SU-DHL-6 (cell line): ENCODE data around the gene ITSN2.
"Not testable (repeated sequence)": the region's sequence is repeated elsewhere in the genome, so short reads cannot be mapped to it uniquely, and the experiment has no call there.

Source experiments
- H2AFZ ChIP-seq: fragments of 200-600 bp; sonication (generic); 2 replicates; pipeline ENCODE4 v1.6.1; 2014; ENCODE audit warnings: low read depth, mild to moderate bottlenecking, moderate library complexity, mixed read lengths, antibody characterized with exemption, low read length; ENCODE audit not compliant: severe bottlenecking
- H3F3A ChIP-seq: fragments of 200-600 bp; shearing (Covaris generic); 2 replicates; pipeline ENCODE4 v1.6.0; 2016; ENCODE audit warnings: antibody characterized with exemption, mild to moderate bottlenecking; ENCODE audit not compliant: insufficient read depth
- H3K27ac ChIP-seq: fragments of 200-600 bp; sonication (generic); 2 replicates; pipeline ENCODE4 v1.5.1; 2016; ENCODE audit warnings: low read depth, mild to moderate bottlenecking, low read length, moderate library complexity, mixed read lengths
- H3K27me3 ChIP-seq: fragments of 200-600 bp; sonication (generic), shearing (Covaris generic); 2 replicates; pipeline ENCODE4 v1.6.0; 2014; ENCODE audit warnings: mild to moderate bottlenecking, low read length
- H3K36me3 ChIP-seq: fragments of 200-600 bp; sonication (generic); 2 replicates; pipeline ENCODE4 v1.6.1; 2014; ENCODE audit warnings: mild to moderate bottlenecking, low read length, mixed read lengths
- H3K4me2 ChIP-seq: fragments of 300-600, 200-600 bp; shearing (Covaris generic), sonication (generic); 2 replicates; pipeline ENCODE4 v1.6.0; 2014; ENCODE audit warnings: low read length, low read depth, mild to moderate bottlenecking; ENCODE audit not compliant: poor library complexity, severe bottlenecking
- H3K4me3 ChIP-seq: fragments of 200-600 bp; sonication (generic); 2 replicates; pipeline ENCODE4 v1.5.1; 2014; ENCODE audit warnings: antibody characterized with exemption, low read length, mild to moderate bottlenecking, mixed read lengths; ENCODE audit not compliant: insufficient read depth, poor library complexity, severe bottlenecking
- H3K79me2 ChIP-seq: fragments of 200-600 bp; sonication (generic); 2 replicates; pipeline ENCODE4 v1.6.1; 2014; ENCODE audit warnings: mild to moderate bottlenecking, low read length, moderate library complexity; ENCODE audit not compliant: insufficient read depth
- H3K9ac ChIP-seq: fragments of 200-600 bp; sonication (generic); 2 replicates; pipeline ENCODE4 v1.7.0; 2014; ENCODE audit warnings: mild to moderate bottlenecking, low read length
- H3K9me2 ChIP-seq: fragments of 200-600 bp; sonication (generic); replicated peaks from 2 replicates; pipeline ENCODE4 v1.6.1; 2014; ENCODE audit warnings: low read length; ENCODE audit not compliant: insufficient read depth
- H3K9me3 ChIP-seq: fragments of 200-600 bp; sonication (generic); 2 replicates; pipeline ENCODE4 v1.6.1; 2014; ENCODE audit warnings: low read length, mixed read lengths; ENCODE audit not compliant: insufficient read depth
- H4K20me1 ChIP-seq: fragments of 200-600 bp; sonication (generic); 2 replicates; pipeline ENCODE4 v1.6.1; 2014; ENCODE audit warnings: low read depth, mild to moderate bottlenecking, antibody characterized with exemption, low read length, moderate library complexity, mixed read lengths
- CTCF ChIP-seq: fragments of 200-600 bp; sonication (generic); IDR thresholded peaks from one replicate; pipeline ENCODE4 v1.5.1; 2017; ENCODE audit warnings: antibody characterized with exemption, mild to moderate bottlenecking, low read length, moderate library complexity; ENCODE audit not compliant: insufficient read depth, poor library complexity, severe bottlenecking
- EZH2phosphoT487 ChIP-seq: fragments of 200-600 bp; sonication (generic), shearing (Covaris generic); conservative IDR thresholded peaks from 2 replicates; pipeline ENCODE4 v1.6.1; 2018; ENCODE audit warnings: mild to moderate bottlenecking, antibody characterized with exemption, low read length, moderate library complexity, mixed read lengths

Gene ITSN2

DNA sequence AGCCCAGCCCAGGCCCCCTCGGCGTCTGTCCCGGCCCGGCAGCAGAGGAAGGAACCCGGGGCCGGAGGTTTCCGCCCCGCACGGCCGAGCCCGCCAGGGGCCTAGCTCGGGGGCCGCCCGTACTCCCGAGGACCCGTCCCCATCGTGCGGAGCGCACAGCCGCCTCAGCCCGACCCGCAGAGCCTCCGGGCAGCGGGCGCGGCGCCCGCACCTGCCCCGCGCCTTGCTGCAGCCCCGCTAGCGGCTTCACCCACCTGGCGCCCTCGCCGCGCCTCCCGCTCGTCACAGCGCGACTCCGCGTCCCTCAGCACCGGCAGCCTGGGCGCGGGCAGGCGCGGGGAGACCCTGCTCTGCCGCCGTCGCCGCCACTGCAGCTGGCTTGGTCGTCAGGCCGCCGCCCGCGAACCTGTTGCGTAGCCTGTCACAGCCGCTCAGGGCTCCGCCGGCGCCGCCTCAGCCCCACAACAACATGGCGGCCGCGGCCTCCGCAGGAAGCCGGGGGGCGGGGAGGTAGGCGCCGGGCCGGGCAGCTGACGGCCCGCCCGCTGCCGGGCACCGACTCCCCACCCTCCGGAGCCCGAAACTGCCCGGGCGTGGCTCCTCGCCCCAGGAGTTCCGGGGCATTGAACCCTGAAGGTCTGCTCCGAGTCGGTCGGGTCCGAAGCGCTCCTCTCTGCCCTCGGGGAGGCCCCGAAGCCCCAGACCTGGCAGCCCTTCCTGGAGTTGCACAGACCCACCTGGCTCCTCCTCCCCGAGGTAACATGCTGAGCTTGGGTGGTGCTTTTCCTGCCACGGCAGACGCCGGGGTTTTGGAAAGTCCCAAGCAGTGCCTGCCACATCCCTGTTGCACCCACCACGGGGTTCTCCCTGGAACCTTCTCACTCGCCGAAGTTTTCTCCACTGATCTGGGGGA lies at the start of gene ITSN2:
ITSN2 (minus strand) TSS at position 487 of the 913 bp plus-strand sequence. CDS start 32,454 bp downstream, outside the sequence.
- no peaks in the 10 kb centered on the region for H3K9me2 ChIP-seq
- no peak for TF ChIP-seq CTCF
- TF ChIP-seq EZH2phosphoT487: no peak
- H2AFZ ChIP-seq: peak within 1 kb of the TSS; percentile 95
- H3K79me2 ChIP-seq: peaks cover 45% of the 10 kb centered on the region
- peak within 1 kb of the TSS; percentile 69 for H3K27ac ChIP-seq
- no peaks in the 10 kb centered on the region for H3K9me3 ChIP-seq
- peak within 1 kb of the TSS; percentile 95 for H3K4me3 ChIP-seq
- H3K27me3 ChIP-seq: no peaks in the 10 kb centered on the region
- H4K20me1 ChIP-seq: no peaks in the 10 kb centered on the region
- peak within 1 kb of the TSS; percentile 93 for H3K9ac ChIP-seq
- peak within 1 kb of the TSS; percentile 74 for H3K4me2 ChIP-seq
- peaks cover 18% of the 10 kb centered on the region for H3F3A ChIP-seq
- no peaks in the 10 kb centered on the region for H3K36me3 ChIP-seq

- H3K27ac ChIP-seq: no peak overlapping the region
- no peak overlapping the region for H2AFZ ChIP-seq
- H3K4me2 ChIP-seq: no peak overlapping the region
- no peaks in the 10 kb centered on the region for H4K20me1 ChIP-seq
- H3K4me3 ChIP-seq: no peak overlapping the region
- H3F3A ChIP-seq: no peaks in the 10 kb centered on the region
- H3K9ac ChIP-seq: no peak overlapping the region
- H3K9me3 ChIP-seq: no peaks in the 10 kb centered on the region
- no peaks in the 10 kb centered on the region for H3K9me2 ChIP-seq
- no peaks in the 10 kb centered on the region for H3K36me3 ChIP-seq
- no peaks in the 10 kb centered on the region for H3K27me3 ChIP-seq
- H3K79me2 ChIP-seq: no peaks in the 10 kb centered on the region
- no peak for TF ChIP-seq EZH2phosphoT487
- TF ChIP-seq CTCF: no peak
Observed at GRCh38 chr2:24409171-24409570, 48.8 kb upstream of the ITSN2 start.

- not testable (repeated sequence) for H3K9me2 ChIP-seq, H3K9ac ChIP-seq, H3K27ac ChIP-seq, H3F3A ChIP-seq, H3K4me3 ChIP-seq, H3K27me3 ChIP-seq, H4K20me1 ChIP-seq, H3K79me2 ChIP-seq, H3K4me2 ChIP-seq, H3K9me3 ChIP-seq, H2AFZ ChIP-seq, H3K36me3 ChIP-seq
Observed at GRCh38 chr2:24408704-24409103, 48.4 kb upstream of the ITSN2 start.

- Histone ChIP-seq H3K9ac (no peak overlapping the region), H3F3A (no peaks in the 10 kb centered on the region), H3K27me3 (no peaks in the 10 kb centered on the region), H2AFZ (no peak overlapping the region), H4K20me1 (no peaks in the 10 kb centered on the region), H3K36me3 (no peaks in the 10 kb centered on the region), H3K4me2 (no peak overlapping the region), H3K27ac (no peak overlapping the region), H3K79me2 (no peaks in the 10 kb centered on the region), H3K9me2 (no peaks in the 10 kb centered on the region), H3K9me3 (no peaks in the 10 kb centered on the region), H3K4me3 (no peak overlapping the region)
- TF ChIP-seq CTCF (no peak), EZH2phosphoT487 (no peak)
Observed at GRCh38 chr2:24404491-24404921, 44.2 kb upstream of the ITSN2 start.
